ENCODE results near the gene ANKLE2.
"Not testable (repeated sequence)": the region's sequence is repeated elsewhere in the genome, so short reads cannot be mapped to it uniquely, and the experiment has no call there.

Gene ANKLE2

GRCh38 chr12:132761032-132761920 lies at the start of gene ANKLE2:
ANKLE2 (minus strand) TSS chr12:132761832; CDS start chr12:132761798, 34 bp downstream.
- peak; percentile 27 for DNase-seq (ENCODE audit: low read depth)

- DNase-seq (ENCODE audit: low read depth), result not testable (repeated sequence)
These were observed 47.8 kb upstream of the ANKLE2 start for GRCh38 chr12:132809391-132809790.

- no peak for DNase-seq (ENCODE audit: low read depth)
These were observed 45.9 kb upstream of the ANKLE2 start for GRCh38 chr12:132807295-132808092.

- no peak for DNase-seq (ENCODE audit: low read depth)
These were observed 45.2 kb upstream of the ANKLE2 start for GRCh38 chr12:132806857-132807256.

- DNase-seq (ENCODE audit: low read depth), result no peak
These were observed 42.8 kb upstream of the ANKLE2 start for GRCh38 chr12:132804426-132804861.

GRCh38 chr12:132803888-132804287 lies 42.3 kb upstream of the ANKLE2 start:
- no peak for DNase-seq (ENCODE audit: low read depth)

GRCh38 chr12:132803125-132803524 lies 41.5 kb upstream of the ANKLE2 start:
- no peak for DNase-seq (ENCODE audit: low read depth)

- no peak for DNase-seq (ENCODE audit: low read depth)
These were observed 40.1 kb upstream of the ANKLE2 start for GRCh38 chr12:132801741-132802140.

- no peak for DNase-seq (ENCODE audit: low read depth)
These were observed 37.2 kb upstream of the ANKLE2 start for GRCh38 chr12:132798836-132799235.

GRCh38 chr12:132797820-132798570 lies 36.4 kb upstream of the ANKLE2 start:
- DNase-seq (ENCODE audit: low read depth), result no peak

- no peak for DNase-seq (ENCODE audit: low read depth)
These were observed 34.2 kb upstream of the ANKLE2 start for GRCh38 chr12:132795847-132796246.

GRCh38 chr12:132791940-132792339 lies 30.3 kb upstream of the ANKLE2 start:
- not testable (repeated sequence) for DNase-seq (ENCODE audit: low read depth)

- no peak for DNase-seq (ENCODE audit: low read depth)
These were observed 27.5 kb upstream of the ANKLE2 start for GRCh38 chr12:132789099-132789471.

GRCh38 chr12:132788375-132789098 lies 26.9 kb upstream of the ANKLE2 start:
- no peak for DNase-seq (ENCODE audit: low read depth)

- no peak for DNase-seq (ENCODE audit: low read depth)
These were observed 26.2 kb upstream of the ANKLE2 start for GRCh38 chr12:132787877-132788276.

GRCh38 chr12:132786192-132786591 lies 24.6 kb upstream of the ANKLE2 start:
- no peak for DNase-seq (ENCODE audit: low read depth)

GRCh38 chr12:132784580-132784979 lies 22.9 kb upstream of the ANKLE2 start:
- no peak for DNase-seq (ENCODE audit: low read depth)

- no peak for DNase-seq (ENCODE audit: low read depth)
These were observed 22.4 kb upstream of the ANKLE2 start for GRCh38 chr12:132783917-132784531.

- no peak for DNase-seq (ENCODE audit: low read depth)
These were observed 20.3 kb upstream of the ANKLE2 start for GRCh38 chr12:132781938-132782337.

- DNase-seq (ENCODE audit: low read depth), result no peak
These were observed 18.2 kb upstream of the ANKLE2 start for GRCh38 chr12:132779781-132780353.

- DNase-seq (ENCODE audit: low read depth), result no peak
These were observed 16.0 kb upstream of the ANKLE2 start for GRCh38 chr12:132777614-132778013.

All from non-pigmented ciliary epithelial cell (primary cell).